IPS-18a (cell line): ENCODE measurements around the gene MPIG6B.
A peak's percentile ranks its signal among the peaks of the same experiment; 100 is the strongest.

ENCODE experiments used
- H3K27ac ChIP-seq: one replicate; pipeline ENCODE4 v1.5.1; 2013; ENCODE audit warnings: low read length
- H3K27me3 ChIP-seq: one replicate; pipeline ENCODE4 v1.6.1; 2013; ENCODE audit warnings: mild to moderate bottlenecking, low read length; ENCODE audit not compliant: control insufficient read depth, insufficient read depth
- H3K36me3 ChIP-seq: one replicate; pipeline ENCODE4 v1.6.1; 2013; ENCODE audit warnings: low read depth, low read length; ENCODE audit not compliant: control insufficient read depth
- H3K4me1 ChIP-seq: one replicate; pipeline ENCODE4 v1.6.1; 2013; ENCODE audit warnings: low read depth, low read length; ENCODE audit not compliant: control insufficient read depth
- H3K4me3 ChIP-seq: one replicate; pipeline ENCODE4 v1.5.1; 2013; ENCODE audit warnings: low read length
- H3K9ac ChIP-seq: one replicate; pipeline ENCODE4 v1.6.1; 2013; ENCODE audit warnings: mild to moderate bottlenecking, low read length, moderate library complexity
- H3K9me3 ChIP-seq: one replicate; pipeline ENCODE4 v1.6.1; 2013; ENCODE audit warnings: low read depth, low read length; ENCODE audit not compliant: control insufficient read depth

MPIG6B gene

GRCh38 chr6:31689249-31690110, 33.7 kb upstream of the MPIG6B start:
- H3K36me3 ChIP-seq, result peaks cover 5% of the 10 kb centered on the region

GRCh38 chr6:31690231-31691077, 32.7 kb upstream of the MPIG6B start:
- Histone ChIP-seq H3K36me3 (peaks cover 12% of the 10 kb centered on the region), H3K9me3 (no peaks in the 10 kb centered on the region), H3K4me3 (no peak overlapping the region), H3K9ac (no peak overlapping the region), H3K27ac (no peak overlapping the region), H3K27me3 (no peaks in the 10 kb centered on the region), H3K4me1 (no peaks in the 10 kb centered on the region)

More at GRCh38 chr6:31689249-31690110, 33.7 kb upstream of the MPIG6B start:
- H3K9me3 ChIP-seq, result no peaks in the 10 kb centered on the region
- H3K9ac ChIP-seq, result no peak overlapping the region
- no peaks in the 10 kb centered on the region for H3K27me3 ChIP-seq
- H3K27ac ChIP-seq, result no peak overlapping the region
- H3K4me3 ChIP-seq, result no peak overlapping the region
- H3K4me1 ChIP-seq, result no peaks in the 10 kb centered on the region

GRCh38 chr6:31691078-31691463, 32.1 kb upstream of the MPIG6B start:
- no peak overlapping the region for H3K27ac ChIP-seq
- peaks cover 12% of the 10 kb centered on the region for H3K36me3 ChIP-seq
- no peaks in the 10 kb centered on the region for H3K4me1 ChIP-seq
- no peaks in the 10 kb centered on the region for H3K9me3 ChIP-seq
- H3K27me3 ChIP-seq, result no peaks in the 10 kb centered on the region
- no peak overlapping the region for H3K9ac ChIP-seq
- no peak overlapping the region for H3K4me3 ChIP-seq

GRCh38 chr6:31691564-31692108, 31.5 kb upstream of the MPIG6B start:
- H3K27ac ChIP-seq, result no peak overlapping the region
- H3K9me3 ChIP-seq, result no peaks in the 10 kb centered on the region
- no peak overlapping the region for H3K9ac ChIP-seq
- H3K36me3 ChIP-seq, result peaks cover 14% of the 10 kb centered on the region
- no peak overlapping the region for H3K4me3 ChIP-seq
- H3K4me1 ChIP-seq, result no peaks in the 10 kb centered on the region
- no peaks in the 10 kb centered on the region for H3K27me3 ChIP-seq

GRCh38 chr6:31692353-31692752, 30.8 kb upstream of the MPIG6B start:
- H3K9ac ChIP-seq, result no peak overlapping the region
- no peaks in the 10 kb centered on the region for H3K27me3 ChIP-seq
- H3K4me1 ChIP-seq, result no peaks in the 10 kb centered on the region
- no peak overlapping the region for H3K27ac ChIP-seq
- H3K36me3 ChIP-seq, result peaks cover 16% of the 10 kb centered on the region
- no peaks in the 10 kb centered on the region for H3K9me3 ChIP-seq
- H3K4me3 ChIP-seq, result no peak overlapping the region

- Histone ChIP-seq H3K4me3 (no peak overlapping the region), H3K27me3 (no peaks in the 10 kb centered on the region), H3K9ac (no peak overlapping the region), H3K27ac (no peak overlapping the region), H3K36me3 (peaks cover 16% of the 10 kb centered on the region), H3K4me1 (no peaks in the 10 kb centered on the region), H3K9me3 (no peaks in the 10 kb centered on the region)
Observed at GRCh38 chr6:31692886-31693285, 30.3 kb upstream of the MPIG6B start.

GRCh38 chr6:31693535-31693934, 29.6 kb upstream of the MPIG6B start:
- no peaks in the 10 kb centered on the region for H3K9me3 ChIP-seq
- H3K9ac ChIP-seq, result no peak overlapping the region
- no peaks in the 10 kb centered on the region for H3K4me1 ChIP-seq
- H3K4me3 ChIP-seq, result no peak overlapping the region
- H3K36me3 ChIP-seq, result peaks cover 16% of the 10 kb centered on the region
- no peaks in the 10 kb centered on the region for H3K27me3 ChIP-seq
- no peak overlapping the region for H3K27ac ChIP-seq

GRCh38 chr6:31697555-31697954, 25.6 kb upstream of the MPIG6B start:
- H3K27me3 ChIP-seq, result no peaks in the 10 kb centered on the region
- H3K4me1 ChIP-seq, result no peaks in the 10 kb centered on the region
- H3K27ac ChIP-seq, result no peak overlapping the region
- H3K4me3 ChIP-seq, result no peak overlapping the region
- H3K9ac ChIP-seq, result no peak overlapping the region
- no peaks in the 10 kb centered on the region for H3K9me3 ChIP-seq
- H3K36me3 ChIP-seq, result peaks cover 13% of the 10 kb centered on the region

GRCh38 chr6:31700740-31701401, 22.3 kb upstream of the MPIG6B start:
- H3K4me1 ChIP-seq, result no peaks in the 10 kb centered on the region
- no peaks in the 10 kb centered on the region for H3K27me3 ChIP-seq
- H3K36me3 ChIP-seq, result peaks cover 4% of the 10 kb centered on the region
- H3K9ac ChIP-seq, result no peak overlapping the region
- no peaks in the 10 kb centered on the region for H3K9me3 ChIP-seq
- no peak overlapping the region for H3K27ac ChIP-seq
- no peak overlapping the region for H3K4me3 ChIP-seq

- no peaks in the 10 kb centered on the region for H3K27me3 ChIP-seq
- H3K4me1 ChIP-seq, result no peaks in the 10 kb centered on the region
- H3K9me3 ChIP-seq, result no peaks in the 10 kb centered on the region
- H3K27ac ChIP-seq, result no peak overlapping the region
- no peaks in the 10 kb centered on the region for H3K36me3 ChIP-seq
- peak overlapping the region; percentile 91 for H3K9ac ChIP-seq
- H3K4me3 ChIP-seq, result peak overlapping the region; percentile 97
Observed at GRCh38 chr6:31701666-31702404, 21.3 kb upstream of the MPIG6B start.
